ENCODE measurements around the gene FAM174C. TPM values are rescaled to one million over a fixed set of nuclear protein-coding genes. Genes with fewer than 3 reads are reported as not detected.

The FAM174C gene
- total RNA-seq, 4 donors from 2014 or later, result 37.4 to 76.7 (median 46.7) TPM

- no peak for TF ChIP-seq CTCF (IDR thresholded peaks at IDR 0.05; ENCODE audit: low read depth)
Measured at GRCh38 chr19:1277061-1277460, 1.7 kb downstream of the FAM174C start.

GRCh38 chr19:1278074-1278473 is 2.7 kb downstream of the FAM174C start:
- TF ChIP-seq CTCF (IDR thresholded peaks at IDR 0.05; ENCODE audit: low read depth), result no peak

GRCh38 chr19:1278713-1279660 is 3.7 kb downstream of the FAM174C start:
- no peak for TF ChIP-seq CTCF (IDR thresholded peaks at IDR 0.05; ENCODE audit: low read depth)

- TF ChIP-seq CTCF (IDR thresholded peaks at IDR 0.05; ENCODE audit: low read depth), result no peak
Measured at GRCh38 chr19:1279782-1280341, 4.5 kb downstream of the FAM174C start.

GRCh38 chr19:1280636-1281568 is 5.6 kb downstream of the FAM174C start:
- TF ChIP-seq CTCF (IDR thresholded peaks at IDR 0.05; ENCODE audit: low read depth), result no peak

GRCh38 chr19:1281569-1282287 is 6.4 kb downstream of the FAM174C start:
- TF ChIP-seq CTCF (IDR thresholded peaks at IDR 0.05; ENCODE audit: low read depth), result no peak
